ENCODE measurements around the gene RILPL1. TPM values are rescaled to one million over a fixed set of nuclear protein-coding genes. Genes with fewer than 3 reads are reported as not detected.
"Not testable (repeated sequence)": the region's sequence is repeated elsewhere in the genome, so short reads cannot be mapped to it uniquely, and the experiment has no call there.

RILPL1 gene
- polyA plus RNA-seq, 1 donor = 9.7 TPM

- Histone ChIP-seq H3K4me1 (ENCODE audit: control insufficient read depth, insufficient read depth, low read length) (no peaks in the 10 kb centered on the region), H3K9me3 (ENCODE audit: control insufficient read depth, low read depth, low read length) (no peaks in the 10 kb centered on the region), H3K4me3 (ENCODE audit: low read length) (no peak overlapping the region), H3K27ac (ENCODE audit: low read length) (no peak overlapping the region), H3K36me3 (ENCODE audit: control insufficient read depth, insufficient read depth, low read length) (peaks cover 50% of the 10 kb centered on the region), H3K27me3 (ENCODE audit: control insufficient read depth, insufficient read depth, low read length) (no peaks in the 10 kb centered on the region)
- WGBS (ENCODE audit: insufficient coverage, low lambda C conversion rate) = no CpG with 5 or more reads among the region's 24 CpGs
- peak; percentile 44 to 73 for DNase-seq
These were observed 14.1 kb downstream of the RILPL1 start for GRCh38 chr12:123519141-123520001.

- 92% methylated on average over 2 of the region's 11 CpGs for WGBS (ENCODE audit: insufficient coverage, low lambda C conversion rate)
- H3K36me3 ChIP-seq (ENCODE audit: control insufficient read depth, insufficient read depth, low read length) = peaks cover 36% of the 10 kb centered on the region
- no peak for DNase-seq
- H3K27ac ChIP-seq (ENCODE audit: low read length) = no peak overlapping the region
- no peak overlapping the region for H3K4me3 ChIP-seq (ENCODE audit: low read length)
- no peaks in the 10 kb centered on the region for H3K27me3 ChIP-seq (ENCODE audit: control insufficient read depth, insufficient read depth, low read length)
- H3K4me1 ChIP-seq (ENCODE audit: control insufficient read depth, insufficient read depth, low read length) = no peaks in the 10 kb centered on the region
- peaks cover 4% of the 10 kb centered on the region for H3K9me3 ChIP-seq (ENCODE audit: control insufficient read depth, low read depth, low read length)
These were observed 17.2 kb downstream of the RILPL1 start for GRCh38 chr12:123516216-123516780.

- WGBS (ENCODE audit: insufficient coverage, low lambda C conversion rate) = no CpG with 5 or more reads among the region's 1 CpG
- H3K36me3 ChIP-seq (ENCODE audit: control insufficient read depth, insufficient read depth, low read length) = peaks cover 37% of the 10 kb centered on the region
- not testable (repeated sequence) for DNase-seq
These were observed 18.8 kb downstream of the RILPL1 start for GRCh38 chr12:123514582-123515221.

GRCh38 chr12:123513805-123514204 lies 19.7 kb downstream of the RILPL1 start:
- DNase-seq = no peak
- Histone ChIP-seq H3K4me3 (ENCODE audit: low read length) (no peak overlapping the region), H3K4me1 (ENCODE audit: control insufficient read depth, insufficient read depth, low read length) (no peaks in the 10 kb centered on the region), H3K36me3 (ENCODE audit: control insufficient read depth, insufficient read depth, low read length) (peaks cover 37% of the 10 kb centered on the region), H3K27me3 (ENCODE audit: control insufficient read depth, insufficient read depth, low read length) (no peaks in the 10 kb centered on the region), H3K9me3 (ENCODE audit: control insufficient read depth, low read depth, low read length) (peaks cover 4% of the 10 kb centered on the region), H3K27ac (ENCODE audit: low read length) (no peak overlapping the region)
- WGBS (ENCODE audit: insufficient coverage, low lambda C conversion rate) = 60% methylated on average over 2 of the region's 13 CpGs

More at GRCh38 chr12:123514582-123515221, 18.8 kb downstream of the RILPL1 start:
- not testable (repeated sequence) for H3K27me3 ChIP-seq (ENCODE audit: control insufficient read depth, insufficient read depth, low read length); H3K9me3 ChIP-seq (ENCODE audit: control insufficient read depth, low read depth, low read length); H3K4me1 ChIP-seq (ENCODE audit: control insufficient read depth, insufficient read depth, low read length); H3K4me3 ChIP-seq (ENCODE audit: low read length); H3K27ac ChIP-seq (ENCODE audit: low read length)

GRCh38 chr12:123512838-123513665 lies 20.5 kb downstream of the RILPL1 start:
- no peak overlapping the region for H3K4me3 ChIP-seq (ENCODE audit: low read length)
- no peaks in the 10 kb centered on the region for H3K27me3 ChIP-seq (ENCODE audit: control insufficient read depth, insufficient read depth, low read length)
- peaks cover 34% of the 10 kb centered on the region for H3K36me3 ChIP-seq (ENCODE audit: control insufficient read depth, insufficient read depth, low read length)
- 100% methylated on average over 1 of the region's 26 CpGs for WGBS (ENCODE audit: insufficient coverage, low lambda C conversion rate)
- peaks cover 4% of the 10 kb centered on the region for H3K9me3 ChIP-seq (ENCODE audit: control insufficient read depth, low read depth, low read length)
- DNase-seq = no peak
- no peak overlapping the region for H3K27ac ChIP-seq (ENCODE audit: low read length)
- no peaks in the 10 kb centered on the region for H3K4me1 ChIP-seq (ENCODE audit: control insufficient read depth, insufficient read depth, low read length)

GRCh38 chr12:123506843-123507236 lies 26.7 kb downstream of the RILPL1 start:
- H3K4me1 ChIP-seq (ENCODE audit: control insufficient read depth, insufficient read depth, low read length) = no peaks in the 10 kb centered on the region
- no peaks in the 10 kb centered on the region for H3K9me3 ChIP-seq (ENCODE audit: control insufficient read depth, low read depth, low read length)
- no CpG with 5 or more reads among the region's 6 CpGs for WGBS (ENCODE audit: insufficient coverage, low lambda C conversion rate)
- no peak overlapping the region for H3K4me3 ChIP-seq (ENCODE audit: low read length)
- peaks cover 13% of the 10 kb centered on the region for H3K36me3 ChIP-seq (ENCODE audit: control insufficient read depth, insufficient read depth, low read length)
- no peaks in the 10 kb centered on the region for H3K27me3 ChIP-seq (ENCODE audit: control insufficient read depth, insufficient read depth, low read length)
- no peak overlapping the region for H3K27ac ChIP-seq (ENCODE audit: low read length)
- DNase-seq = no peak

GRCh38 chr12:123506059-123506842 lies 27.3 kb downstream of the RILPL1 start:
- H3K27me3 ChIP-seq (ENCODE audit: control insufficient read depth, insufficient read depth, low read length) = no peaks in the 10 kb centered on the region
- peaks cover 10% of the 10 kb centered on the region for H3K36me3 ChIP-seq (ENCODE audit: control insufficient read depth, insufficient read depth, low read length)
- H3K9me3 ChIP-seq (ENCODE audit: control insufficient read depth, low read depth, low read length) = no peaks in the 10 kb centered on the region
- no CpG with 5 or more reads among the region's 17 CpGs for WGBS (ENCODE audit: insufficient coverage, low lambda C conversion rate)
- DNase-seq = no peak
- H3K27ac ChIP-seq (ENCODE audit: low read length) = no peak overlapping the region
- H3K4me1 ChIP-seq (ENCODE audit: control insufficient read depth, insufficient read depth, low read length) = no peaks in the 10 kb centered on the region
- H3K4me3 ChIP-seq (ENCODE audit: low read length) = no peak overlapping the region

- WGBS (ENCODE audit: insufficient coverage, low lambda C conversion rate) = 100% methylated on average over 1 of the region's 12 CpGs
- no peak for DNase-seq
- Histone ChIP-seq H3K36me3 (ENCODE audit: control insufficient read depth, insufficient read depth, low read length) (peaks cover 10% of the 10 kb centered on the region), H3K27me3 (ENCODE audit: control insufficient read depth, insufficient read depth, low read length) (no peaks in the 10 kb centered on the region), H3K4me3 (ENCODE audit: low read length) (no peak overlapping the region), H3K9me3 (ENCODE audit: control insufficient read depth, low read depth, low read length) (no peaks in the 10 kb centered on the region), H3K27ac (ENCODE audit: low read length) (no peak overlapping the region), H3K4me1 (ENCODE audit: control insufficient read depth, insufficient read depth, low read length) (no peaks in the 10 kb centered on the region)
These were observed 31.3 kb downstream of the RILPL1 start for GRCh38 chr12:123502163-123502704.

- no peak overlapping the region for H3K27ac ChIP-seq (ENCODE audit: low read length)
- no peaks in the 10 kb centered on the region for H3K9me3 ChIP-seq (ENCODE audit: control insufficient read depth, low read depth, low read length)
- WGBS (ENCODE audit: insufficient coverage, low lambda C conversion rate) = 80% methylated on average over 3 of the region's 16 CpGs
- no peak for DNase-seq
- no peaks in the 10 kb centered on the region for H3K27me3 ChIP-seq (ENCODE audit: control insufficient read depth, insufficient read depth, low read length)
- H3K4me1 ChIP-seq (ENCODE audit: control insufficient read depth, insufficient read depth, low read length) = no peaks in the 10 kb centered on the region
- H3K36me3 ChIP-seq (ENCODE audit: control insufficient read depth, insufficient read depth, low read length) = peaks cover 12% of the 10 kb centered on the region
- H3K4me3 ChIP-seq (ENCODE audit: low read length) = no peak overlapping the region
These were observed 34.2 kb downstream of the RILPL1 start for GRCh38 chr12:123499332-123499731.
